Body of pancreas (tissue), 4 donors: ENCODE results near the gene BTG2. TPM values are rescaled to one million over a fixed set of nuclear protein-coding genes. Genes with fewer than 3 reads are reported as not detected.
A peak's percentile ranks its signal among the peaks of the same experiment; 100 is the strongest.

Experiments
- ATAC-seq: fragments of 150-250 bp; one replicate; pipeline ENCODE4 v1.9.1; 2016
- DNase-seq, 4 donors: peaks; one replicate each; pipeline ENCODE4 v3.0.0-alpha.2; 2019
- H3K27ac ChIP-seq, 4 donors: fragments of 200-600 bp; sonication (generic); 1 replicate in 3 of 4; 2 replicates in 1 of 4; pipeline versions ENCODE4 v1.5.1 to v1.6.1; 2016 to 2019; ENCODE audit warnings: mild to moderate bottlenecking in 1 of 4, mixed read lengths in 1 of 4, moderate library complexity in 1 of 4
- H3K27me3 ChIP-seq, 2 donors: fragments of 200-600 bp; sonication (generic); one replicate each; pipeline ENCODE4 v1.6.0; 2016; ENCODE audit warnings: mild to moderate bottlenecking in 1 of 2
- H3K36me3 ChIP-seq, 2 donors: fragments of 200-600 bp; sonication (generic); replicated peaks in 1 of 2; 2 replicates each; pipeline ENCODE4 v1.5.1; 2016; ENCODE audit warnings: low read depth in 2 of 2; ENCODE audit not compliant: insufficient read depth in 1 of 2
- H3K4me1 ChIP-seq: fragments of 200-600 bp; sonication (generic); one replicate; pipeline ENCODE4 v1.6.0; 2016
- H3K4me3 ChIP-seq, 2 donors: fragments of 200-600 bp; sonication (generic); 1 replicate in 1 of 2; 2 replicates in 1 of 2; pipeline ENCODE4 v1.5.1; 2016 to 2019
- H3K9me3 ChIP-seq, 3 donors: fragments of 200-600 bp; sonication (generic); 1 replicate in 2 of 3; 2 replicates in 1 of 3; pipeline ENCODE4 v1.5.1; 2016
- POLR2A ChIP-seq, 3 donors: fragments of 450-650 bp; IDR thresholded peaks; one replicate each; pipeline ENCODE4 v1.6.1; 2016; ENCODE audit warnings: antibody characterized with exemption in 3 of 3, mild to moderate bottlenecking in 2 of 3
- WGBS, 2 donors: methylation state at CpG; one replicate each; pipeline ENCODE4 v1.1.5; 2017; 5-methylcytosine and 5-hydroxymethylcytosine counted together
- intact Hi-C: fragments of 100-400 bp; cut with DNase I; formaldehyde crosslinking; loops from one replicate; pipeline ENCODE4 v1.15.1; 2023
- total RNA-seq, 2 donors: library from RNA; depleted of rRNA; stranded (reverse); fragments of >200 nt; gene quantifications; one replicate each; pipeline ENCODE4 v1.1.0, GENCODE V29; 2016
- TF ChIP-seq, protein P1 (sequence below), 7 experiments: fragments of 450-650 bp in 4 of 7; fragments of 200-600 bp in 3 of 7; sonication (generic) in 3 of 7; IDR thresholded peaks; one replicate each; pipeline ENCODE4 v1.5.1; 2016 to 2019; ENCODE audit warnings: antibody characterized with exemption in 7 of 7

Gene BTG2
- total RNA-seq, 2 donors from 2014 or later = 122 to 160 TPM

GRCh38 chr1:203283597-203283996, 21.7 kb upstream of the BTG2 start:
- Histone ChIP-seq H3K27me3 (no peaks in the 10 kb centered on the region), H3K4me1 (peaks cover 79% of the 10 kb centered on the region), H3K27ac (peak overlapping the region; percentile 78 to 90 (median 80)), H3K9me3 (no peaks in the 10 kb centered on the region), H3K4me3 (no peak overlapping the region), H3K36me3 (no peaks in the 10 kb centered on the region)
- no peak for TF ChIP-seq POLR2A (IDR thresholded peaks at IDR 0.05)
- TF ChIP-seq, protein P1, sequence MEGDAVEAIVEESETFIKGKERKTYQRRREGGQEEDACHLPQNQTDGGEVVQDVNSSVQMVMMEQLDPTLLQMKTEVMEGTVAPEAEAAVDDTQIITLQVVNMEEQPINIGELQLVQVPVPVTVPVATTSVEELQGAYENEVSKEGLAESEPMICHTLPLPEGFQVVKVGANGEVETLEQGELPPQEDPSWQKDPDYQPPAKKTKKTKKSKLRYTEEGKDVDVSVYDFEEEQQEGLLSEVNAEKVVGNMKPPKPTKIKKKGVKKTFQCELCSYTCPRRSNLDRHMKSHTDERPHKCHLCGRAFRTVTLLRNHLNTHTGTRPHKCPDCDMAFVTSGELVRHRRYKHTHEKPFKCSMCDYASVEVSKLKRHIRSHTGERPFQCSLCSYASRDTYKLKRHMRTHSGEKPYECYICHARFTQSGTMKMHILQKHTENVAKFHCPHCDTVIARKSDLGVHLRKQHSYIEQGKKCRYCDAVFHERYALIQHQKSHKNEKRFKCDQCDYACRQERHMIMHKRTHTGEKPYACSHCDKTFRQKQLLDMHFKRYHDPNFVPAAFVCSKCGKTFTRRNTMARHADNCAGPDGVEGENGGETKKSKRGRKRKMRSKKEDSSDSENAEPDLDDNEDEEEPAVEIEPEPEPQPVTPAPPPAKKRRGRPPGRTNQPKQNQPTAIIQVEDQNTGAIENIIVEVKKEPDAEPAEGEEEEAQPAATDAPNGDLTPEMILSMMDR (IDR thresholded peaks at IDR 0.05) = no peak
- 86 to 90% methylated on average over 6 of the region's 6 CpGs for WGBS, 2 donors
- no peak for ATAC-seq
- intact Hi-C loops = no loop called here
- DNase-seq = peak in 1 of 4 donors; percentile 8

- TF ChIP-seq, protein P1 (IDR thresholded peaks at IDR 0.05) = no peak
- TF ChIP-seq POLR2A (IDR thresholded peaks at IDR 0.05) = no peak
- H3K9me3 ChIP-seq = no peaks in the 10 kb centered on the region
- intact Hi-C loops = no loop called here
- 49% methylated on average over 9 to 11 of the region's 11 CpGs for WGBS, 2 donors
- no peak overlapping the region for H3K4me3 ChIP-seq
- H3K27ac ChIP-seq = peak overlapping the region; percentile 25 to 90 (median 80)
- peaks cover 82% of the 10 kb centered on the region for H3K4me1 ChIP-seq
- ATAC-seq = no peak
- peak in 2 of 4 donors; percentile 28 to 47 for DNase-seq
- no peaks in the 10 kb centered on the region for H3K36me3 ChIP-seq
- no peaks in the 10 kb centered on the region for H3K27me3 ChIP-seq
These were observed 20.8 kb upstream of the BTG2 start for GRCh38 chr1:203284411-203285123.

DNA sequence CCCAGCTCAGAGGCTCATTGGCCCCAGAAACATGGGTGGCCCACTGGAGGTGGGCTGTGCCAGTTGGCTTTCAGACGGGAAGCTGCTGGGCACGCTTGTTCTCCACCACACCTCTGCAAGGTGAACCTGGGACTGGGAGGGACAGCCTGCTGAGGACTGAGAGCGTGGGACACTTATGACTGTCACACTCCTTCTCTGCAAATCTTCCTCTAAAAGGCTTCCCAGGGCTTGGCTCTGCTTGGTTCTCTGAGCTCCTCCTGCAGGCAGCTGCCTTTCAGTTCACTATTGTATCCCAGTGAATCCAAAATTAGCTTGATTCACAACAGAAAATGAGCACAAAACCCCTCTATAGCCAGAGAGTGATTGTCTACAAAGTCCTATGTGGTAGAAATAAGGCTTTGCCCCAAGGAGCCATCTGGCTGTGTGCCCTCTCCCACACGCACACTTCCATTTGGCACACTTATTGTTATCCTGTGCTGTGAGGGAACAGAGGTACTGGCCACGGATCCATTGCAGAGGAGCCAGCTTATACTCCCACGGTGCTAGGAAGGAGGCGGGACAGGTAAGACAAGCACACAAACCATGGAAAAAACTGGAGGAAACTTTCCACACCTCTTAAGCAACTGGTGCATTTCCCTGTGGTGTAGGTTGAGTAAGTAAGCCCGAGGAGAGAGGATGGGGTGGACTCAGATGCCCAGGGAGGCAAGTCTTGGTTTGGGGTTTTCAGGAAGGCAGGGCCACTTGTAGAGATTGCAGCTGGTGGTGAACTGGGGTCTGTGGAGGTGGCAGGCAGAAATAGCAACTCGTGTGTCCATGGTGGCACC, 18.9 kb upstream of the BTG2 start:
- ATAC-seq = no peak
- DNase-seq = peak in 3 of 4 donors; percentile 45 to 69 (median 61)
- peaks cover 95% of the 10 kb centered on the region for H3K4me1 ChIP-seq
- WGBS, 2 donors = 39 to 43% methylated on average over 7 to 9 of the region's 9 CpGs
- intact Hi-C loops = no loop called here
- peak overlapping the region; percentile 96 to 98 (median 97) for H3K27ac ChIP-seq
- H3K27me3 ChIP-seq = no peaks in the 10 kb centered on the region
- no peaks in the 10 kb centered on the region for H3K36me3 ChIP-seq
- peak in 2 of 3 donors; percentile 13 to 31 for TF ChIP-seq POLR2A (IDR thresholded peaks at IDR 0.05)
- TF ChIP-seq, protein P1 (IDR thresholded peaks at IDR 0.05) = no peak
- H3K4me3 ChIP-seq = no peak overlapping the region
- no peaks in the 10 kb centered on the region for H3K9me3 ChIP-seq

- no peaks in the 10 kb centered on the region for H3K36me3 ChIP-seq
- H3K4me1 ChIP-seq = peaks cover 92% of the 10 kb centered on the region
- DNase-seq = peak; percentile 49 to 87 (median 58)
- TF ChIP-seq, protein P1 (IDR thresholded peaks at IDR 0.05) = peak in 3 of 7 experiments; percentile 8 to 37 (median 20)
- peak in 2 of 3 donors; percentile 11 to 50 for TF ChIP-seq POLR2A (IDR thresholded peaks at IDR 0.05)
- no peaks in the 10 kb centered on the region for H3K27me3 ChIP-seq
- H3K4me3 ChIP-seq = no peak overlapping the region
- ATAC-seq = no peak
- WGBS, 2 donors = 33 to 47% methylated on average over 8 to 9 of the region's 9 CpGs
- no peaks in the 10 kb centered on the region for H3K9me3 ChIP-seq
- H3K27ac ChIP-seq = peak overlapping the region; percentile 96 to 98 (median 97)
- intact Hi-C loops = no loop called here
These were observed 18.0 kb upstream of the BTG2 start for GRCh38 chr1:203287109-203287893.
